GM12865 (cell line): ENCODE results near the gene IGFBPL1.
"Not testable (repeated sequence)": the region's sequence is repeated elsewhere in the genome, so short reads cannot be mapped to it uniquely, and the experiment has no call there.

Experiments used
- DNase-seq: peaks from one replicate; pipeline ENCODE4 v3.0.0; 2010; ENCODE audit warnings: low read depth
- H3K4me3 ChIP-seq: 2 replicates; pipeline ENCODE4 v1.5.1; 2011; ENCODE audit warnings: mild to moderate bottlenecking, low read depth, low read length, control low read depth
- CTCF ChIP-seq: IDR thresholded peaks from 2 replicates; pipeline ENCODE4 v1.5.1; 2011; ENCODE audit warnings: low read length, control low read depth, low read depth, inconsistent platforms; ENCODE audit not compliant: insufficient read depth; ENCODE audit errors: missing control alignments

IGFBPL1 gene

GRCh38 chr9:38423973-38424843 lies at the start of gene IGFBPL1:
Gene IGFBPL1 (minus strand): TSS chr9:38424454. CDS start chr9:38424424, 30 bp downstream.
- peak; percentile 15 for DNase-seq
- no peak for TF ChIP-seq CTCF
- no peak within 1 kb of the TSS for H3K4me3 ChIP-seq

- not testable (repeated sequence) for H3K4me3 ChIP-seq, DNase-seq
Observed at GRCh38 chr9:38472583-38473249, 48.5 kb upstream of the IGFBPL1 start.

- no peak overlapping the region for H3K4me3 ChIP-seq
- DNase-seq, result no peak
- no peak for TF ChIP-seq CTCF
Observed at GRCh38 chr9:38467404-38467803, 43.1 kb upstream of the IGFBPL1 start.

GRCh38 chr9:38453835-38454234 lies 29.6 kb upstream of the IGFBPL1 start:
- no peak for DNase-seq
- TF ChIP-seq CTCF, result no peak

GRCh38 chr9:38451162-38451561 lies 26.9 kb upstream of the IGFBPL1 start:
- H3K4me3 ChIP-seq, result no peak overlapping the region
- TF ChIP-seq CTCF, result no peak
- DNase-seq, result no peak

More at GRCh38 chr9:38453835-38454234, 29.6 kb upstream of the IGFBPL1 start:
- H3K4me3 ChIP-seq, result no peak overlapping the region

GRCh38 chr9:38447703-38448102 lies 23.4 kb upstream of the IGFBPL1 start:
- TF ChIP-seq CTCF, result no peak
- no peak for DNase-seq
- no peak overlapping the region for H3K4me3 ChIP-seq

GRCh38 chr9:38445154-38446043 lies 21.1 kb upstream of the IGFBPL1 start:
- DNase-seq, result peak; percentile 13
- H3K4me3 ChIP-seq, result no peak overlapping the region
- no peak for TF ChIP-seq CTCF
